ENCODE results near the gene PPP3CA. TPM values are rescaled to one million over a fixed set of nuclear protein-coding genes. Genes with fewer than 3 reads are reported as not detected.

PPP3CA gene
- total and polyA plus RNA-seq, 2 of the 8 experiments (the other 6 are each of a cell fraction or from before 2014, with no cell fraction given): 7.9 to 35.0 TPM

DNA sequence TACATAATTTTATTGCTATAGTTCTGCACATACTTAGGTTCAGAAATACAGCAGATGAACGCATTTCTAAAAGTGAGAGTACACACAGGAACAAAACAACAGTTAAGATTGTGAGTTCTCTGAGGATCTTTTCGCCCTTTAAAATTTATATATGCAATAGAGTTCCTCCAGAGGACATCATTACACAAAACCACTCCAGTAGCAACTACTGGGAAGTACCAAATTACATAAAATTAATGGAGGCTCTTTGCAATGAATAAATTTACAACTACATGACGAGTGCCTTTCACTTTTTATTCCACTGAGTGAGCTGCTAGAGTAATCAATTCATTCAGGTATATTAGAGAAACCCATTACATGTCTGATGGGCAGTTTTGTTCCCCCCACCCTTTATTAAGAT is 107.2 kb downstream of the PPP3CA start:
- Histone ChIP-seq H3K23me2 (ENCODE audit: low read depth, low read length) (no peaks in the 10 kb centered on the region), H3K27me3 (replicated peaks in 1 of 4; ENCODE audit: control insufficient read depth in 3 of 4, extremely low read depth in 1 of 4, insufficient read depth in 3 of 4, low read length in 3 of 4) (no peaks in the 10 kb centered on the region), H2BK12ac (ENCODE audit: low read depth, low read length) (no peak overlapping the region), H3K9ac (replicated peaks in 1 of 4; ENCODE audit: extremely low read depth in 1 of 4, low read depth in 3 of 4, low read length in 3 of 4) (no peak overlapping the region), H2BK15ac (ENCODE audit: low read length) (no peak overlapping the region), H3K4me2 (ENCODE audit: insufficient read depth in 1 of 2, low read depth in 2 of 2, low read length in 2 of 2) (no peak overlapping the region), H3K23ac (ENCODE audit: insufficient read length) (no peak overlapping the region), H3K79me1 (ENCODE audit: low read depth, low read length) (peaks cover 3% of the 10 kb centered on the region; the same call in 1 of the 2 replicates), H4K91ac (replicated peaks; ENCODE audit: insufficient read length, low read length) (no peak overlapping the region), H3K14ac (ENCODE audit: insufficient read length) (no peak overlapping the region), H3K18ac (ENCODE audit: extremely low read depth, low read length) (no peak overlapping the region), H3K79me2 (ENCODE audit: control insufficient read depth in 1 of 2, insufficient read depth in 2 of 2, low read length in 2 of 2) (peaks cover 0 to 80% of the 10 kb centered on the region in 2 experiments; a peak in 2 of 4 replicates), H2BK20ac (ENCODE audit: low read length) (no peak overlapping the region), H2BK120ac (replicated peaks; ENCODE audit: low read depth, low read length) (no peak overlapping the region), H3K9me3 (ENCODE audit: insufficient read depth in 2 of 2, low read depth in 1 of 2, low read length in 1 of 2) (no peaks in the 10 kb centered on the region), H4K5ac (ENCODE audit: insufficient read length, low read depth, low read length) (no peak overlapping the region), H2AFZ (ENCODE audit: low read length) (no peak overlapping the region), H4K8ac (ENCODE audit: extremely low read depth, insufficient read depth, low read length) (no peak overlapping the region), H3K4me1 (replicated peaks in 1 of 4; ENCODE audit: control insufficient read depth in 3 of 4, insufficient read depth in 4 of 4, low read length in 3 of 4) (peaks cover 0 to 2% (median 0%) of the 10 kb centered on the region in 4 experiments; a peak in 1 of 7 replicates), H3K4ac (replicated peaks; ENCODE audit: insufficient read length, low read depth, low read length) (no peak overlapping the region), H3K4me3 (ENCODE audit: extremely low read depth in 1 of 4, insufficient read depth in 2 of 4, low read depth in 3 of 4, low read length in 4 of 4) (no peak overlapping the region), H3K27ac (ENCODE audit: low read depth, low read length) (no peak overlapping the region), H3K56ac (replicated peaks; ENCODE audit: insufficient read length, low read depth, low read length) (no peak overlapping the region), H2BK5ac (ENCODE audit: low read depth, low read length) (no peak overlapping the region), H2AK5ac (ENCODE audit: low read depth, low read length) (no peak overlapping the region), H4K20me1 (replicated peaks in 1 of 2; ENCODE audit: control insufficient read depth in 1 of 2, insufficient read depth in 2 of 2, low read length in 2 of 2) (peaks cover 0 to 3% of the 10 kb centered on the region in 2 experiments), H3K36me3 (ENCODE audit: control insufficient read depth in 2 of 4, insufficient read depth in 4 of 4, low read length in 3 of 4) (no peaks in the 10 kb centered on the region)
- FAIRE-seq (no peak), DNase-seq (ENCODE audit: low read depth in 1 of 2, low spot score in 2 of 2) (no peak)
- 92% methylated on average over 3 of the region's 3 CpGs; no CpG with 5 or more reads in 1 of the 2 experiments for WGBS, 2 experiments (ENCODE audit: extremely low coverage in 1 of 2, insufficient coverage in 1 of 2, insufficient read length in 1 of 2, insufficient replicate concordance in 2 of 2, low coverage in 1 of 2, low lambda C conversion rate in 2 of 2, missing lambda C conversion rate in 1 of 2)
- POLR2A ChIA-PET (ENCODE audit: partially characterized antibody): no interaction called here
- CTCF ChIA-PET (ENCODE audit: partially characterized antibody): no interaction called here
- TF ChIP-seq TAF1 (IDR thresholded peaks at IDR 0.05; ENCODE audit: low read depth, low read length) (no peak), SRF (IDR thresholded peaks at IDR 0.05; ENCODE audit: low read depth, low read length) (no peak)

Measured in H1 (cell line).